Smooth muscle cell (in vitro differentiated cells): ENCODE results near the gene SLC35G3. TPM values are rescaled to one million over a fixed set of nuclear protein-coding genes. Genes with fewer than 3 reads are reported as not detected.
"Not testable (repeated sequence)": the region's sequence is repeated elsewhere in the genome, so short reads cannot be mapped to it uniquely, and the experiment has no call there.

Source experiments
- DNase-seq: peaks from one replicate; lab custom pipeline; 2025; ENCODE audit not compliant: unreplicated experiment; lab: John Stamatoyannopoulos, UW
- H2AFZ ChIP-seq: fragments of 200-600 bp; sonication (generic); 2 replicates; pipeline ENCODE4 v1.6.0; 2016; ENCODE audit warnings: antibody characterized with exemption, low read depth, mild to moderate bottlenecking
- H3F3A ChIP-seq: fragments of 200-600 bp; sonication (generic); 2 replicates; pipeline ENCODE4 v1.6.0; 2017; ENCODE audit warnings: antibody characterized with exemption, low read depth
- H3K27ac ChIP-seq: fragments of 200-600 bp; sonication (generic); 2 replicates; pipeline ENCODE4 v1.5.1; 2016; ENCODE audit warnings: low read depth, mild to moderate bottlenecking
- H3K27me3 ChIP-seq: fragments of 200-600 bp; sonication (generic); 2 replicates; pipeline ENCODE4 v1.6.1; 2016; ENCODE audit warnings: low read depth, mild to moderate bottlenecking
- H3K36me3 ChIP-seq: fragments of 200-600 bp; sonication (generic); 2 replicates; pipeline ENCODE4 v1.5.1; 2016; ENCODE audit warnings: low read depth
- H3K4me1 ChIP-seq: fragments of 200-600 bp; sonication (generic); 2 replicates; pipeline ENCODE4 v1.5.1; 2016; ENCODE audit warnings: low read depth
- H3K4me2 ChIP-seq: fragments of 200-600 bp; sonication (generic); 2 replicates; pipeline ENCODE4 v1.6.0; 2016; ENCODE audit warnings: mild to moderate bottlenecking
- H3K4me3 ChIP-seq: fragments of 200-600 bp; sonication (generic); 2 replicates; pipeline ENCODE4 v1.5.1; 2016; ENCODE audit warnings: mild to moderate bottlenecking
- H3K79me2 ChIP-seq: fragments of 200-600 bp; sonication (generic); 2 replicates; pipeline ENCODE4 v1.6.0; 2016; ENCODE audit warnings: low read depth, mild to moderate bottlenecking
- H3K9ac ChIP-seq: fragments of 200-600 bp; sonication (generic); 2 replicates; pipeline ENCODE4 v1.6.0; 2016; ENCODE audit warnings: low read depth
- H3K9me3 ChIP-seq: fragments of 200-600 bp; sonication (generic); replicated peaks from 2 replicates; pipeline ENCODE4 v1.5.1; 2016; ENCODE audit warnings: low read depth
- H4K20me1 ChIP-seq: fragments of 200-600 bp; sonication (generic); 2 replicates; pipeline ENCODE4 v1.6.0; 2016; ENCODE audit warnings: low read depth
- WGBS: methylation state at CpG from one replicate; pipeline ENCODE4 v1.1.7; 2016; ENCODE audit warnings: low lambda C conversion rate; 5-methylcytosine and 5-hydroxymethylcytosine counted together
- polyA plus RNA-seq: library from polyadenylated mRNA; unstranded; fragments of >200 nt; fragmentation: Nextera tagmentation; extraction: Ambion mirVana; gene quantifications from 2 replicates; pipeline ENCODE4 v1.2.1, GENCODE V29; 2016
- total RNA-seq: library from RNA; depleted of rRNA; stranded (reverse); fragments of >200 nt; gene quantifications from 2 replicates; pipeline ENCODE4 v1.2.3, GENCODE V29; 2014
- TF ChIP-seq, protein P1 (sequence below): fragments of 200-600 bp; sonication (generic); IDR thresholded peaks from 2 replicates; pipeline ENCODE4 v1.5.1; 2017; ENCODE audit warnings: borderline replicate concordance, mild to moderate bottlenecking, antibody characterized with exemption; ENCODE audit not compliant: insufficient read depth, poor library complexity, severe bottlenecking

The SLC35G3 gene
- total and polyA plus RNA-seq, 2 experiments from 2014 or later: not detected

DNA sequence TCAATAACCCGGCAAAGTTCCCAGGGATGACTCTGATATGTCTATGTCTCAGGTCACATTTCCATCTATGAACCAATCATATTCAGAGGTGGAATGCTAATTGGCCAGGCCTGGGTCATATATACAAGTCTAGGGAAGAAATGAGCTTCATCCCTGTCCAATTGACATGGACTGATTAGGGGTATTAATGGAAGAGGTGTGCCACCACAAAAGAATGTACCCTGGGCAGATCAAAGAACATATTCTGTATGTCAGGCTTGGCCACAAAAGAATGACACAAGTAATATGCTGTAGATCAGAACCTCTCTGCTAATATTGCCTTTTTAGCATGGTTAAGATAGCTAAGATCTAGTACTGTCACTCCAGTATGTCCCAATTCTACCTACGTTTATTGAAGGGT lies 6.7 kb downstream of the SLC35G3 start:
- H3K9me3 ChIP-seq: no peaks in the 10 kb centered on the region
- H3K4me2 ChIP-seq: no peak overlapping the region
- no peaks in the 10 kb centered on the region for H3K36me3 ChIP-seq
- no peaks in the 10 kb centered on the region for H4K20me1 ChIP-seq
- no peak overlapping the region for H3K27ac ChIP-seq
- no peaks in the 10 kb centered on the region for H3F3A ChIP-seq
- H3K4me3 ChIP-seq: no peak overlapping the region
- no peaks in the 10 kb centered on the region for H3K79me2 ChIP-seq
- WGBS: 81% methylated on average over 2 of the region's 2 CpGs
- H3K4me1 ChIP-seq: no peaks in the 10 kb centered on the region
- H3K27me3 ChIP-seq: no peaks in the 10 kb centered on the region
- H3K9ac ChIP-seq: no peak overlapping the region
- TF ChIP-seq, protein P1, sequence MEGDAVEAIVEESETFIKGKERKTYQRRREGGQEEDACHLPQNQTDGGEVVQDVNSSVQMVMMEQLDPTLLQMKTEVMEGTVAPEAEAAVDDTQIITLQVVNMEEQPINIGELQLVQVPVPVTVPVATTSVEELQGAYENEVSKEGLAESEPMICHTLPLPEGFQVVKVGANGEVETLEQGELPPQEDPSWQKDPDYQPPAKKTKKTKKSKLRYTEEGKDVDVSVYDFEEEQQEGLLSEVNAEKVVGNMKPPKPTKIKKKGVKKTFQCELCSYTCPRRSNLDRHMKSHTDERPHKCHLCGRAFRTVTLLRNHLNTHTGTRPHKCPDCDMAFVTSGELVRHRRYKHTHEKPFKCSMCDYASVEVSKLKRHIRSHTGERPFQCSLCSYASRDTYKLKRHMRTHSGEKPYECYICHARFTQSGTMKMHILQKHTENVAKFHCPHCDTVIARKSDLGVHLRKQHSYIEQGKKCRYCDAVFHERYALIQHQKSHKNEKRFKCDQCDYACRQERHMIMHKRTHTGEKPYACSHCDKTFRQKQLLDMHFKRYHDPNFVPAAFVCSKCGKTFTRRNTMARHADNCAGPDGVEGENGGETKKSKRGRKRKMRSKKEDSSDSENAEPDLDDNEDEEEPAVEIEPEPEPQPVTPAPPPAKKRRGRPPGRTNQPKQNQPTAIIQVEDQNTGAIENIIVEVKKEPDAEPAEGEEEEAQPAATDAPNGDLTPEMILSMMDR: no peak
- H2AFZ ChIP-seq: no peak overlapping the region
- no peak for DNase-seq

DNA sequence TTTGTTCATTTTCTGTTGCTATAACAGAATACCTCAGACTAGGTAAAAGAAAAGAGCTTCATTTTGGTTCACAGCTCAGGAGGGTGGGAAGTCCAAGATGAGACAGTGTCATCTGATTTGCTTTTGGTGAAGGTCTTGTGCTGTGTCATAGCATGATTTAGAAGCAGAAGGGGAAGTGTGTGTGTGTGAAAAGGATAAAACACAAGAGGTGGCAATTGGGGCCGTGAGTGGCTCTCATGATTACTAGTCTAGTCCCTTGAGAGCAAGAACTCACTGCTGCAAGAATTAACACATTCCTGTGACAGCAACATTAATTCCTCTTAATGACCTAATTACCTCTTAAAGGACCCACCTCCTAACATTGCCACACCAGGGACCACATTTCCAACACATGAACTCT lies 8.3 kb downstream of the SLC35G3 start:
- DNase-seq: no peak
- H3F3A ChIP-seq: no peaks in the 10 kb centered on the region
- 80% methylated on average over 1 of the region's 1 CpG for WGBS
- no peaks in the 10 kb centered on the region for H3K4me1 ChIP-seq
- no peak overlapping the region for H3K9ac ChIP-seq
- H3K9me3 ChIP-seq: no peaks in the 10 kb centered on the region
- no peaks in the 10 kb centered on the region for H3K27me3 ChIP-seq
- H3K79me2 ChIP-seq: no peaks in the 10 kb centered on the region
- no peak overlapping the region for H2AFZ ChIP-seq
- H3K4me2 ChIP-seq: no peak overlapping the region
- no peak overlapping the region for H3K4me3 ChIP-seq
- no peaks in the 10 kb centered on the region for H4K20me1 ChIP-seq
- H3K27ac ChIP-seq: no peak overlapping the region
- TF ChIP-seq, protein P1: no peak
- H3K36me3 ChIP-seq: no peaks in the 10 kb centered on the region

DNA sequence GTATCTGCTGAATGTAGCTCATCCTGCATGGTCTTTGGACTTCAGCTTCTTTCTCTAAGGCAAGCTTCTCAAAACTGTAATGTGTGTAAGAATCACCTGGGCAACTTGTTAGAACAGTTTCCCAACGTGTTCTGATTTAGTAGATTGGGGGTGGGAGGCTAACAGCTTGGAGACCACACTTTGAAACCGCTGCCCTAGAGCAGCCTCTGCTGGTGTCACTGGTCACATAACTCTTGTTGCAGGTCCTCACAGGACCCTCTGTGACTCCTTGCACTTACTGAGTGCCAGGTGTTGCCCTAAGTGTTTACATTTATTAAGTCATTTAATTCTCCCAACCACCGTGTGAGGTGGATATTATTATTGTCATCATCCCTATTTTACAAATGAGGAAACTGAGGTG lies 9.9 kb downstream of the SLC35G3 start:
- no peaks in the 10 kb centered on the region for H3K4me1 ChIP-seq
- H3K79me2 ChIP-seq: no peaks in the 10 kb centered on the region
- H3K4me3 ChIP-seq: no peak overlapping the region
- H3K9me3 ChIP-seq: no peaks in the 10 kb centered on the region
- no peak overlapping the region for H3K4me2 ChIP-seq
- H4K20me1 ChIP-seq: no peaks in the 10 kb centered on the region
- DNase-seq: no peak
- H3K9ac ChIP-seq: no peak overlapping the region
- H3K27me3 ChIP-seq: no peaks in the 10 kb centered on the region
- H3K27ac ChIP-seq: no peak overlapping the region
- no peaks in the 10 kb centered on the region for H3K36me3 ChIP-seq
- WGBS: 75% methylated on average over 3 of the region's 3 CpGs
- TF ChIP-seq, protein P1: no peak
- no peak overlapping the region for H2AFZ ChIP-seq
- H3F3A ChIP-seq: no peaks in the 10 kb centered on the region

DNA sequence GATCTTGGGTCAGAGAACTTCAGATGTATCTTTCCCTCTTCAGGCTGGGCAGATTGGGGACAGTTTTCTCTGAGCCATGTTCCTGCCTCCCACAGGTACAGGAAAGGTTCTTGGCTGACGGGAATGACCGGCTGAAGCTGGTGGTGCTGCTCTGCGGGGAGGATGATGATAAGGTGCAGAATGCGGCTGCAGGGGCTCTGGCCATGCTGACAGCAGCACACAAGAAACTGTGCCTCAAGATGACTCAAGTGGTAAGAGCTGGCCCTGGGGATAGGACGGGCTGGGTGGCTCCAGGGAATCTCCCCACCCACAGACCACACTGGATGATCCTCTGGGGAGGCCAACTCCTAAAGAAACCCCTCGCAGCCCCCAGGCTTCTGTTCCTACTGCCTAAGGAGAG lies 10.9 kb downstream of the SLC35G3 start:
- Histone ChIP-seq H3F3A (no peaks in the 10 kb centered on the region), H3K9me3 (no peaks in the 10 kb centered on the region), H3K79me2 (no peaks in the 10 kb centered on the region), H2AFZ (no peak overlapping the region), H3K27me3 (no peaks in the 10 kb centered on the region), H4K20me1 (no peaks in the 10 kb centered on the region), H3K4me2 (no peak overlapping the region), H3K27ac (no peak overlapping the region), H3K4me3 (no peak overlapping the region), H3K4me1 (no peaks in the 10 kb centered on the region), H3K9ac (no peak overlapping the region), H3K36me3 (no peaks in the 10 kb centered on the region)
- TF ChIP-seq, protein P1: no peak
- 65% methylated on average over 6 of the region's 6 CpGs for WGBS
- no peak for DNase-seq

DNA sequence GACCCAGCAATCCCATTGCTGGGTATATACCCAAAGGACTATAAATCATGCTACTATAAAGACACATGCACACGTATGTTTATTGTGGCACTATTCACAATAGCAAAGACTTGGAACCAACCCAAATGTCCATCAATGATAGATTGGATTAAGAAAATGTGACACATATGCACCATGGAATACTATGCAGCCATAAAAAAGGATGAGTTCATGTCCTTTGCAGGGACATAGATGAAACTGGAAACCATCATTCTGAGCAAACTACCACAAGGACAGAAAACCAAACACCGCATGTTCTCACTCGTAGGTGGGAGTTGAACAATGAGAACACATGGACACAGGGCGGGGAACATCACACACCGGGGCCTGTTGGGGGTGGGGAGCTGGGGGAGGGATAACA lies 14.8 kb downstream of the SLC35G3 start:
- not testable (repeated sequence) for DNase-seq, H3K27ac ChIP-seq, H3K4me1 ChIP-seq, H3K4me2 ChIP-seq, H3K9me3 ChIP-seq, H3K79me2 ChIP-seq, H4K20me1 ChIP-seq, H2AFZ ChIP-seq, H3K36me3 ChIP-seq, H3K4me3 ChIP-seq, H3F3A ChIP-seq, H3K9ac ChIP-seq
- peaks cover 11% of the 10 kb centered on the region for H3K27me3 ChIP-seq
- WGBS: 91% methylated on average over 5 of the region's 5 CpGs
